Erythroblast (primary cell): ENCODE measurements around the gene FTO.

ENCODE experiments used
- DNase-seq, 2 experiments: peaks; one replicate each; lab custom pipeline; 2025; lab: John Stamatoyannopoulos, UW
- GATA1 ChIP-seq: IDR thresholded peaks from 2 replicates; pipeline ENCODE4 v1.6.1; 2011; ENCODE audit warnings: low read depth, mild to moderate bottlenecking, control low read depth, low read length, moderate library complexity
- POLR2A ChIP-seq: IDR thresholded peaks from 2 replicates; pipeline ENCODE4 v1.6.1; 2011; ENCODE audit warnings: mild to moderate bottlenecking, low read length

FTO gene

GRCh38 chr16:54062361-54063278 is 358.7 kb downstream of the FTO start:
- TF ChIP-seq GATA1 (no peak), POLR2A (no peak)
- DNase-seq: no peak

DNA sequence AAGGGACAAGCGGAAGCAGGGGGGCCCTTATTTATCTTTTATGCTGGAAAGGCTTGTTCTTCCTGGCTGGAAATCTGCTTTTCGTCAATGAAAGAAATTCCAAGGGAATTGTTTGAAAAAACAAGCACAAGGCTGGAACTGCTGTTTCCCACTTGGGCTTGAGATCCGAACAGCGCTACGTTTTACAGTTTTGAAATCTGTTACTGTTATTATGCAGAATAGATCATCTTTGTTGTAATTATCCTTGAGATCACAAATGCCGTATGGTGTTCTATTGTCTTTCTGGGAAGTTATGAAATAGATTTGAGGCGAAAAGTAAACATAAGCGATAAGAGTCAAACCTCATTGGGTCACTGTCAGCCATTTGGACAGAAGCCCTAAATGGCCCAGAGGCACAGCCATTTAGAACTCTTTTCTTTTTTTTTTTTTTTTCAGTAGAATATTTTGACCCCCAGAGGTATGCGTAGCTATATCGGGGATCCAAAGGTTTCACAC is 359.4 kb downstream of the FTO start:
- no peak for DNase-seq
- no peak for TF ChIP-seq GATA1
- TF ChIP-seq POLR2A: no peak

DNA sequence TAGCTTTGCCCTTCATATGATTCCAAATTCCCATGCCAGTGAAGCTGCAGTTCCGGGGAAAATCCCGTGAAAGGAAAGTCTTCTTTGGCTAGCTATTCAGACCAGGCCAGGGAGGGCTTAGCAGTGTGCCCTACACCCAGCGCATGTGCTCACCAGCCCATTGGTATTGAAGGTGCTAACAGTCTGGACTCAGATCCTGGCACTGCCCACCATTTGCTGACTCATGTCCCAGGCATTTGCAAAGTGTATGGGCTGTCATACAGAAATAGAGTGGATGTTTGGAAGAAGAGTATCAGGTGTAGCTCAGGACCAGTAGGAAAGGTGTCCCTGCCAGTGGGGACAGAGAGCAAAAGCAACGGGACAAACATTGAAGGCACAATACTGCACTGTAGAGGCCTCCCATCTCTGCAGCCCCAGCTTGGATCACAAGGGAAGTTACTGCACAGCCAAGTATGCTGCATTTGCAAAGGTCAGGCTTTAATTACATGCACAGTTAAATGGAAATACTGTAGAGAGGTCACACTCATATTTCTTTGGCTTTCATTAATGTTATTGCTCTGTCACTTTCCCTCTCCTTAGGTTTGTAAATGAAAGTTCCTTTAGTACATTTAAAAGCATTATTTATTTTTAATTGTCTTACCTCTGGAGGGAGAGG is 362.6 kb downstream of the FTO start:
- TF ChIP-seq GATA1: no peak
- TF ChIP-seq POLR2A: no peak
- DNase-seq: no peak

DNA sequence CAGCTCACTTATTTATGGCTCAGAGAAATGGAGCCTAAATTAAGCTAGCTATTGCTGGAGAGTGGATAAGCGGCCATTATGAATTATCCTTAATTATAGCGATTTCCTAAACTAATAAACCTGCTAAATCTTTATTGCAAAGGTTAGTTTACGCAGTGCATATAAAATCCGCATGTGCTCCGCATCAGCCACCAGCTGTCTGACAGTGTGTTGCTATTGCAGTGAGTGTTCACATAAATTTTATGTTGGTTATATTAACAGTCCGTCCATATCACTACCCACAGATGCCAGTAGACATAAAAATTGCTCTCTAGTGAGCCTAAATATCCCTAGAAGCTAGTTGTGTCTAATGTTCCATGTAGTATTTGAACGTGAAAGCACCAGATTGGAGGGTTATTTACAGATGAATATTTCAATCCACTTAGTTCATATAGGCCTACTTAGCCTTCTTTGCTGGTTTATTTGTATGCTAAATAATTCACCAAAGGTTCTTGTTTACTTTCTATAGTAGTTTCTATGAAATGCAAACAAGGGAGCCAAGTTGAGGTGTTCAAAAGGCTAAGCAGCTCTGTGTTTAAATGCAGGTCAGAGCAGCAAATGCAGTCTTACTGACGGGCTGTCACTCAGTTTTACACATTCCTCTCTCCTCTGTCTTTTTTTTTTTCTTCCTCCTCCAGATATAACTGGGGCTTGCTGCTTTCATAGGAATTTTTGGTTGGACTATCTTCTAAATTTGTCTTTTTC is 363.5 kb downstream of the FTO start:
- no peak for DNase-seq
- TF ChIP-seq POLR2A (no peak), GATA1 (no peak)

- no peak for DNase-seq
- TF ChIP-seq GATA1 (no peak), POLR2A (no peak)
Observed at GRCh38 chr16:54068212-54068611, 364.3 kb downstream of the FTO start.

- no peak for TF ChIP-seq POLR2A
- TF ChIP-seq GATA1: no peak
- no peak for DNase-seq
Observed at GRCh38 chr16:54069601-54070239, 365.8 kb downstream of the FTO start.

DNA sequence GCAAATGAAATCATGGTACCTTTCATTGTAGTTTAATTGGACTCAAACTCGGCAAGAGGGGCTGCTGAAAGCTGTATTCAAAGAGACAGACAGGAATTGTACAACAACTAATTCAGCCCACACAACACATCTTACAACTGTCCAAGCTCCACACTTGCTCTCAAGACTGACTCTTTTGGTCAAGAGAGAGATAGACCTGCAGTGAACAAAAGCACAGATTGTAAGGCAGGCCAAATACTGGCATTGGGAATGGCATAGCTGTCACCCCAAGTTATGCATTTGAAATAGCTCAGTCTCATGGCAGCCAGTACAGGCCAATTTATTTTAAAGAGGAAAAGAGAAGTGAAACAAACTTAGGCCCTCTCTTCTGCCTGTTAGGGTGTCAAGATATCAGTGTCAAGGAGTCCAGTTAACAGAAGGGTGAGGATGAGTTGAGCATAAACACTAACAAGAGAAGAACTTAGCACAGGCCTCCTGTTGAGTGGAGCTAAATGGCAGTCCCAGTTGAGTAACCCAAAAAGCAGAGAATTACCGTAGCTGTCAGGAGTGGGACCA is 366.9 kb downstream of the FTO start:
- DNase-seq: no peak
- TF ChIP-seq GATA1 (no peak), POLR2A (no peak)

- no peak for DNase-seq
- TF ChIP-seq GATA1: no peak
- no peak for TF ChIP-seq POLR2A
Observed at GRCh38 chr16:54071514-54071913, 367.6 kb downstream of the FTO start.

DNA sequence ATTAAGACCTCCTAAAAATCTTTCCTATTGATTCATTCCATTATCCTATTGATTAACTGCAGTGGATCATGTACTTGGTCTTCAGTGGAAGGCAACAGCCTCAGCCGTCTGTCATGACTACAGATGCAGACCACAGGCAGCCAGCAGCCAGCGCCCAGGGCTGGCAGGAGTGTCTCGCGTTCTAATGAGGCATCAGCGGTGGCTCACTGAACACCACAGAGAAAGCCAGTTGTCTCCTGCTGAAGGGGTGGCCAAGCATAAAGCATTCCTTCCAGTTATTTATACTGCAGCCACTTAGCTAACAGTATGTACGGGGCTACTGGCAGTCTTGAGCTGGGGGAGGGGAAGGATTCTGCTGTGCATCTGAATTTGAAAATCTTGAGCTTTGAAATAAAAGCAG is 368.3 kb downstream of the FTO start:
- DNase-seq: no peak

GRCh38 chr16:54073356-54073755 is 369.4 kb downstream of the FTO start:
- TF ChIP-seq POLR2A (no peak), GATA1 (no peak)
- DNase-seq: no peak

More for the DNA sequence above, 368.3 kb downstream of the FTO start:
- TF ChIP-seq POLR2A (no peak), GATA1 (no peak)

GRCh38 chr16:54075446-54075845 is 371.5 kb downstream of the FTO start:
- no peak for DNase-seq
- TF ChIP-seq POLR2A (no peak), GATA1 (no peak)

DNA sequence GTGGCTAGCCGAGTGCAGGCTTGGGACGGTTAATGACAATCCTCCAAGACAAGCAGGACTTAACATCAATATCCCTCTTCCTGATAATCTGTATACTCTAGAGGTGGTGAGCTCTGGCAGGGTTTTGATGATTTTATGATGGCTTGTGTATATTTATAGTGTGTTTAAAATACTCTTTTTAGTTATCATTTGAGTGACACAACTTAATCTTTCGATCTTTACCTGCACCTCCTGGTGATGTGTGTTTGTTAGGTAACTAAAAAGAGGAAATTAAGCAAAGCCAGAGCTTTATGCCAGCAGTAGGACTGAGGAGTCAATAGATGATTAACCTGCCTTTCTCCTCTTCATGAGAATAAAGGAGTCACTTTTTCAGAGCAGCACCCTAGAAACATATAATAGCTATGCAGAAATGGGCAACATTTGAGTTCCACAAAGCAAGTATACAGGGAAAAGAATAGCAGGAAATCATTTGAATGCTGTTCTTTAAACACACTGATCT is 372.1 kb downstream of the FTO start:
- TF ChIP-seq GATA1 (no peak), POLR2A (no peak)
- no peak for DNase-seq
